Putamen (tissue), 1 donor: ENCODE results near the gene TAS2R30.
"Not testable (repeated sequence)": the region's sequence is repeated elsewhere in the genome, so short reads cannot be mapped to it uniquely, and the experiment has no call there.

Experiments used
- DNase-seq: peaks from one replicate; pipeline ENCODE4 v3.0.0-alpha.2; 2016; ENCODE audit warnings: low spot score

Gene TAS2R30

DNA sequence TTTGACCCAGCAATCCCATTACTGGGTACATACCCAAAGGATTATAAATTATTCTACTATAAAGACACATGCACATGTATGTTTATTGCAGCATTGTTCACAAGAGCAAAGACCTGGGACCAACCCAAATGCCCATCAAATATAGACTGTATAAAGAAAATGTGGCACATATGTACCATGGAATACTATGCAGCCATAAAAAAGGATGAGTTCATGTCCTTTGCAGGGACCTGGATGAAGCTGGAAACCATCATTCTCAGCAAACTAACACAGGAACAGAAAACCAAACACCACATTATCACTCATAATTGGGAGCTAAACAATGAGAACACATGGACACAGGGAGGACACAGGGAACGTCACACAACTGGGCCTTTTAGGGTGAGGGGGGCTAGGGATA lies 20.3 kb downstream of the TAS2R30 start:
- not testable (repeated sequence) for DNase-seq

DNA sequence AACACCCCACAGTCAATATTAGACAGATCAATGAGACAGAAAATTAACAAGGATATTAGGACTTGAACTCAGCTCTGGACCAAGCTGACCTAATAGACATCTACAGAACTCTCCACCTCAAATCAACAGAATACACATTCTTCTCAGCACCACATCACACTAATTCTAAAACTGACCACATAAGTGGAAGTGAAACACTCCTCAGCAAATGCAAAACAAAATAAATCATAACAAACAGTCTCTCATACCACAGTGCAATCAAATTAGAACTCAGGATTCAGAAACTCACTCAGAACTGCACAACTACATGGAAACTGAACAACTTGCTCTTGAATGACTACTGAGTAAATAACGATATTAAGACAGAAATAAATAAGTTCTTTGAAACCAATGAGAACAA lies 23.2 kb downstream of the TAS2R30 start:
- not testable (repeated sequence) for DNase-seq

DNA sequence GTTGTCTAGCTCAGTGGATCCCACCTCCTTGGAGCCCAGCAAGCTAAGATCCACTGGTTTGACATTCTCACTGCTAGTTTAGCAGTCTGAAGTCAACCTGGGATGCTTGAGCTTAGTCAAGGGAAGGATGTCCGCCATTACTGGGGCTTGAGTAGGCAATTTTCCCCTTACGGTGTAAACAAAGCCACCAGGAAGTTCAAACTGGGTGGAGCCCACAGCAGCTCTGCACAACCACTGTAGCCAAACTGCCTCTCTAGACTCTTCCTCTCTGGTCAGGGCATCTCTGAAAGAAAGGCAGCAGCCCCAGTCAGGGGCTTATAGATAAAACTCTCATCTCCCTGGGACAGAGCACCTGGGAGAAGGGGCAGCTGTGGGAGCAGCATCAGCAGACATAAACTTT lies 25.6 kb downstream of the TAS2R30 start:
- DNase-seq = no peak

- DNase-seq = no peak
Measured at GRCh38 chr12:11107719-11108118, 26.7 kb downstream of the TAS2R30 start.

DNA sequence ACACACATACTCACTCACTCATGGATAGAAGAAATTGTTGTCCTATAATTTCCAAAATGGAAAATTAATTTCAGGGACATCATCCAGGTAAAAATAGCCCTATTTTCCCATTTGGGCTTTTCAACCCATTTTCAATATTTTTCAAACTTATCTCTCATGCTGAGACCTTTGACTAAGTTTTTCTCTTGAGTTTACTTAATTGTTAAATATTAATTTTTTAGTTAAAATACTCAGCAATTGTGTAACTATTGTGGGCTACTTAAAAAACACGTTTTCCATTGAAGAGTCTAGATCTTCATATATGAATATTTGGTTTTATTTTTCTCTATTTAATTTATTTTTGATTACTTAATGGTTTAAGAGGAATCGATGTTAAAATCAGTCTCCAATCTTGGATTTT lies 28.2 kb downstream of the TAS2R30 start:
- no peak for DNase-seq

GRCh38 chr12:11105546-11105945 lies 28.9 kb downstream of the TAS2R30 start:
- no peak for DNase-seq

DNA sequence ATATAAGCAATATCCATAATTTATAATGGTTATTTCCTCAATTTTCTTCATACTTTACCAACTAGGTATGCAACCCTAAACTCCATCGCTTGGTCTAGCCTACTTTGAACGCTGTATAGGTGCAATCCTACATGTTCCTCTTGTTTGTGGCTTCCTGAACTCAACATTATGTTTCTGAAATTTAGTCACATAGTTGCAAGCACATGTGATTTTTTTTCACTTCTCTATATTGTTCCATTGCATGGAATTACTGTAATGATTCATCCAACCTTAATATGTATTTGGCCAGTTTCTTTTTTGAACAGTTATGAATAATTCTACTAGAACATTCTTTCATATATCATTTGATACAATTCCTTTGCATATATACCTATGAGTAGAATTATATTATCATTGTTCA lies 39.5 kb downstream of the TAS2R30 start:
- DNase-seq = not testable (repeated sequence)

- DNase-seq = no peak
Measured at GRCh38 chr12:11092128-11092527, 42.3 kb downstream of the TAS2R30 start, which contains the start of gene TAS2R43. Gene TAS2R43 (minus strand): TSS chr12:11092313. CDS start chr12:11092229, 84 bp downstream.

GRCh38 chr12:11089246-11089645 lies 45.2 kb downstream of the TAS2R30 start:
- no peak for DNase-seq

- DNase-seq = no peak
Measured at GRCh38 chr12:11085419-11085818, 49.0 kb downstream of the TAS2R30 start.
